ENCODE results near the gene CKM. TPM values are rescaled to one million over a fixed set of nuclear protein-coding genes. Genes with fewer than 3 reads are reported as not detected.

The CKM gene
- polyA plus RNA-seq, 4 donors = 0.09 to 30.5 (median 14.4) TPM

DNA sequence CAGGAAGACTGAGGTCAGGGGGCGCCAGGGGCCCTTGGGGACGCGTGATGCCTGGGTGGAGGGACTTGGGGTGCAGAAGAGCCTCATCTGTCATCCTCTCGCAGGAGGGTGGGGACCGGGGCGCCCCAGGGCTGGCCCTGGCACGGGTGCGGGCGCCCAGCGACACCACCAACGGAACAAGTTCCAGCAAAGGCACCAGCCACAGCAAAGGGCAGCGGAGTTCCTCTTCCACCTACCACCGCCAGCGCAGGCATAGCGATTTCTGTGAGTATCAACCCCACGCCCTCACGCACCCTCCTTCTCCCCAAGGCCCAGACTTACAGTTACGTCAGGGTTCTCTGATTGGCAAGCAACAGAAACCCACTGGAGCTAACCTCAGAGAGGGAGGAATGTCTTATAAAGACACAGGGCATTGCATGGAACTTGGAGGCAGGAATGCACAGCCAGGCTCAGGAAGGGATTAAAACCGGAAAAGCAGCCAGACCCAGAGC, 42.2 kb downstream of the CKM start:
- Histone ChIP-seq H3K9me3 (ENCODE audit: control insufficient read depth in 2 of 2, insufficient read depth in 1 of 2, low read depth in 1 of 2, low read length in 1 of 2) (peaks cover 0 to 2% of the 10 kb centered on the region in 2 donors), H3K4me3 (ENCODE audit: low read depth in 1 of 3, low read length in 3 of 3) (no peak overlapping the region), H3K36me3 (ENCODE audit: control insufficient read depth in 3 of 3, insufficient read depth in 2 of 3, low read depth in 1 of 3, low read length in 3 of 3) (peaks cover 1 to 63% (median 7%) of the 10 kb centered on the region in 3 donors), H3K4me1 (ENCODE audit: control insufficient read depth in 3 of 3, insufficient read depth in 2 of 3, low read depth in 1 of 3, low read length in 2 of 3) (no peaks in the 10 kb centered on the region), H3K27ac (ENCODE audit: low read depth in 1 of 3, low read length in 2 of 3) (no peak overlapping the region), H3K27me3 (ENCODE audit: control insufficient read depth in 3 of 3, insufficient read depth in 3 of 3, low read length in 3 of 3) (no peaks in the 10 kb centered on the region)
- no peak for FAIRE-seq
- 92 to 94% (median 93%) methylated on average over 19 of the region's 19 CpGs for WGBS, 3 donors
- no peak for DNase-seq

DNA sequence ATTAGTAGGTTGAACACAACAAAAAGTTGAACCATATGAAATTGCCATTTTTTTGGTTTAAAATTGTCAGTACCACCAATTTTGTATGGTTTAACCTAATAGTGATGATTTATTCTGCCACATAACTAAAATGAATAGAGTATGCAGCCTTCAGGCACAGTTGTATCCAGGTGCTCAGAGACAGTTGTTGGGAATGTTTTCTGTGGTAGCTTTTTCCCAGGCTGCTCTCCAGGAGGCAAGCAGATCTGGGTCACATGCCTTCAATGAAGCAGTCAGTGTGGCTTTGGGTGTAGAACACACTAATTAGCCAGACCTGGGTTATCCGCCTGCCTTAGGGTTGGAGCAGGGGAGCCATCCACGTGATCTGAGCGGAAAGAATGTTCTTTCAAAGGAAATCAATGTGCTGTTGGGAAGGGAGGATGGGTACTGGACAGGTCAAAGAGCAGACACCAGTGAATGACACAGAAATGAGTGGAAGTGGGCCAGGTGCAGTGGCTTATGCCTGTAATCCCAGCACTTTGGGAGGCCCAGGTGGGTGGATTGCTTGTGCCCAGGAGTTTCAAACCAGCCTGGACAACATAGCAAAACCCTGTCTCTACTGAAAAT, 43.0 kb downstream of the CKM start:
- no peak for DNase-seq
- WGBS, 3 donors = 92 to 98% (median 95%) methylated on average over 3 of the region's 3 CpGs
- H3K27me3 ChIP-seq (ENCODE audit: control insufficient read depth in 3 of 3, insufficient read depth in 3 of 3, low read length in 3 of 3) = no peaks in the 10 kb centered on the region

DNA sequence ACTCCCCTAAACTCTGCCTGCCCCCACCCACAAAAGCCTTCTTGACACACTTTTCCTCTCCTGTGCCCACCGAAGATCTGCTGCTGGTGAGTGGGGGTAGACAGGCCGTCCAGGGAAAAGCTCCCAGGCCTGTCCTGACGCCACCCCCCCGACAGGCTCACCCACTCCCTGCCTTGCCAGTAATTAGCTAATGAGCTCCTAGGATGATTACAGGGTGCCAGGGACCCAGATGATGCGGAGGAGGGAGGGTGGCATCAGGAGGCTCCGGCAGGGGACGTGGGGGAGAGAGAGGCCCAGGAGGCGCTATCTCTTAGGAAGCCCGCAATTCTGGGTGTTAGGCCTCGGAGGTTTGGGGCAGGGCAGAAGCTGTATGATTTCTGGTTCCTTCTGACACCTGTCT, 44.6 kb downstream of the CKM start:
- no peaks in the 10 kb centered on the region for H3K9me3 ChIP-seq (ENCODE audit: control insufficient read depth in 2 of 2, insufficient read depth in 1 of 2, low read depth in 1 of 2, low read length in 1 of 2)
- no peak overlapping the region for H3K27ac ChIP-seq (ENCODE audit: low read depth in 1 of 3, low read length in 2 of 3)
- no peak for DNase-seq
- no peaks in the 10 kb centered on the region for H3K4me1 ChIP-seq (ENCODE audit: control insufficient read depth in 3 of 3, insufficient read depth in 2 of 3, low read depth in 1 of 3, low read length in 2 of 3)
- peaks cover 2 to 74% (median 7%) of the 10 kb centered on the region in 3 donors for H3K36me3 ChIP-seq (ENCODE audit: control insufficient read depth in 3 of 3, insufficient read depth in 2 of 3, low read depth in 1 of 3, low read length in 3 of 3)
- no peak overlapping the region for H3K4me3 ChIP-seq (ENCODE audit: low read depth in 1 of 3, low read length in 3 of 3)
- FAIRE-seq = no peak
- 93 to 96% (median 95%) methylated on average over 10 of the region's 10 CpGs for WGBS, 3 donors
- H3K27me3 ChIP-seq (ENCODE audit: control insufficient read depth in 3 of 3, insufficient read depth in 3 of 3, low read length in 3 of 3) = no peaks in the 10 kb centered on the region

More for the DNA sequence above, 43.0 kb downstream of the CKM start:
- no peak overlapping the region for H3K27ac ChIP-seq (ENCODE audit: low read depth in 1 of 3, low read length in 2 of 3)
- no peak overlapping the region for H3K4me3 ChIP-seq (ENCODE audit: low read depth in 1 of 3, low read length in 3 of 3)
- H3K4me1 ChIP-seq (ENCODE audit: control insufficient read depth in 3 of 3, insufficient read depth in 2 of 3, low read depth in 1 of 3, low read length in 2 of 3) = no peaks in the 10 kb centered on the region
- H3K9me3 ChIP-seq (ENCODE audit: control insufficient read depth in 2 of 2, insufficient read depth in 1 of 2, low read depth in 1 of 2, low read length in 1 of 2) = peaks cover 0 to 2% of the 10 kb centered on the region in 2 donors
- FAIRE-seq = no peak
- H3K36me3 ChIP-seq (ENCODE audit: control insufficient read depth in 3 of 3, insufficient read depth in 2 of 3, low read depth in 1 of 3, low read length in 3 of 3) = peaks cover 1 to 64% (median 7%) of the 10 kb centered on the region in 3 donors

DNA sequence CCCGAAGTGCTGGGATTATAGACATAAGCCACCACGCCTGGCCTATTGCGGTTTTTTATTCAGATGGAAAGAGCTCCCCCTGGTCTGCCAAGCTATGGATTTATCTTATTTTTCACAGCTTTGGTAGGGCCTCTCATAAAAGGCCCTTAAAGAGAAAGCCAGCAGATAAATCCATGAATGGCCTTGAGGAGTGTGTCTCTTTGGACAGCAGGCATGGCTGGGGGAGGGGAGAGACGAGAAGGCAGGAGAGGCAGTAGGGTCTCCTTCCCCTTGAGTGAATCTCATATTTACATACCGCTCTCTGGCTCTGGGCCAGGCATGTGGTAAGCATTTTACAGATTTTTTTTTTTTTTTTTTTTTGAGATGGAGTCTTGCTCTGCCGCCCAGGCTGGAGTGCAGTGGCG, 46.4 kb downstream of the CKM start:
- peak in 1 of 2 donors; percentile 11 for DNase-seq
- Histone ChIP-seq H3K27ac (ENCODE audit: low read depth in 1 of 3, low read length in 2 of 3) (no peak overlapping the region), H3K27me3 (ENCODE audit: control insufficient read depth in 3 of 3, insufficient read depth in 3 of 3, low read length in 3 of 3) (no peaks in the 10 kb centered on the region), H3K9me3 (ENCODE audit: control insufficient read depth in 2 of 2, insufficient read depth in 1 of 2, low read depth in 1 of 2, low read length in 1 of 2) (no peaks in the 10 kb centered on the region), H3K4me3 (ENCODE audit: low read depth in 1 of 3, low read length in 3 of 3) (no peak overlapping the region), H3K4me1 (ENCODE audit: control insufficient read depth in 3 of 3, insufficient read depth in 2 of 3, low read depth in 1 of 3, low read length in 2 of 3) (no peaks in the 10 kb centered on the region), H3K36me3 (ENCODE audit: control insufficient read depth in 3 of 3, insufficient read depth in 2 of 3, low read depth in 1 of 3, low read length in 3 of 3) (peaks cover 5 to 70% (median 7%) of the 10 kb centered on the region in 3 donors)
- no peak for FAIRE-seq
- 83 to 88% (median 86%) methylated on average over 5 to 7 of the region's 7 CpGs for WGBS, 3 donors

DNA sequence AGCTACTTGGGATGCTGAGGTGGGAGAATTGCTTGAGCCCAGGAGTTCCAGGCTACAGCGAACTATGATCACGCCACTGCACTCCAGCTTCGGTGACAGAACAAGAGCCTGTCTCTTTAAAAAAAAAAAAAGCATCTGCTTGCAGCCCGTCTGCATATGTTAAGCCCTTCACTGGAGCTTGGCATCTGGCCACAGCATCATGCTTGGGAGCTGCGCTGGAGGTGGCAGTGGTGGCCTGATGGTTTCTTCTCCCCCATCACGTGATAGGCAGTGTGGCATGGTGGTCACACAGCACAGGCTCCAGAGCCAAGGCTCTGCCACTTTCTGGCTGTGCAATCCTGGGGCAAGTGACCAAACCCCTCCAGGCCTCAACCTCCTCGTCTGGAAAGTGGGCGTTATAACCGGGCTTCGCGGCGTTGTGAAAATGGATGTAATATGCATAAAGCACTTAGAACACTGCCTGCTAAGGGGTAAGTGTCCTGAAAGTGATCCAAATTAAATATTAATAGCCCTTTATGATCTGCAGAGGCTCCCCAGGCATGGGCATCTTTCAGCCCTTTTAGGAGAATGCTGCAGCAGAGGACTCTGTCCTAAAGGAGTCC, 47.2 kb downstream of the CKM start:
- Histone ChIP-seq H3K9me3 (ENCODE audit: control insufficient read depth in 2 of 2, insufficient read depth in 1 of 2, low read depth in 1 of 2, low read length in 1 of 2) (no peaks in the 10 kb centered on the region), H3K36me3 (ENCODE audit: control insufficient read depth in 3 of 3, insufficient read depth in 2 of 3, low read depth in 1 of 3, low read length in 3 of 3) (peaks cover 4 to 66% (median 5%) of the 10 kb centered on the region in 3 donors), H3K27me3 (ENCODE audit: control insufficient read depth in 3 of 3, insufficient read depth in 3 of 3, low read length in 3 of 3) (no peaks in the 10 kb centered on the region), H3K4me1 (ENCODE audit: control insufficient read depth in 3 of 3, insufficient read depth in 2 of 3, low read depth in 1 of 3, low read length in 2 of 3) (no peaks in the 10 kb centered on the region), H3K4me3 (ENCODE audit: low read depth in 1 of 3, low read length in 3 of 3) (no peak overlapping the region), H3K27ac (ENCODE audit: low read depth in 1 of 3, low read length in 2 of 3) (no peak overlapping the region)
- WGBS, 3 donors = 75 to 85% (median 78%) methylated on average over 12 of the region's 12 CpGs
- DNase-seq (no peak), FAIRE-seq (no peak)

DNA sequence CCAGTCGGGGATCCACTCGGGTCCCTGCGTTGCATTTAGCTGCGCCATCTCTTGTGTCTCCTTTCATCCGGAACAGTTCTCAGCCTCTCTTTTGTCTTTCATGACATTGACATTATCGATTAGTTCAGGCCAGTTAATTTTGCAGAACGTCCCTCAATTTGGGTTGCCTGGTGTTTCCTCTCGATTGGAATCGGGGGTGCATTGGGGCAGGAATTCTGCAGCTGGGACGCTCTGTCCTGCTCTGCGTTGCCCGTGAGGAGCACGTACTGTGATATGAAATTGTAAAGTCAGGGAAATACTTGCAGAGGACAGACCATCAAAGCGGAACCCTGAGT, 49.2 kb downstream of the CKM start:
- 92 to 98% (median 92%) methylated on average over 14 of the region's 14 CpGs for WGBS, 3 donors
- peaks cover 5 to 62% (median 5%) of the 10 kb centered on the region in 3 donors for H3K36me3 ChIP-seq (ENCODE audit: control insufficient read depth in 3 of 3, insufficient read depth in 2 of 3, low read depth in 1 of 3, low read length in 3 of 3)

DNA sequence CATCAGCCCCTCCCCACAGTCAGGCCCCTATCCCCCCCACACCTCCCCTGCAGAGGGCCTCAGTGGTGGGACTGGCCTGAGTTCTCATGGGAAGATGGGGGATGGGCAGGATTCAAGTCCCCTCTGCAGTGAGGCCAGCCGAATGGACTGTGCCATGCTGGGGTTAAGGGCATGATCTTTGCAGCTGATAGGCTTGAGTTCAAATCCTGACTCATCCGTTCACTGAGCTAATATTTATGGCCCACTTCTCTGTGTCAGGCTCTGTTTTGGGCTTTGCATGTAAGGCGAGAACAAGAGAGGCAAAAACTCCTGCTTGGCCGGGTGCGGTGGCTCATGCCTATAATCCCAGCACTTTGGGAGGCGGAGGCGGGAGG, 51.0 kb downstream of the CKM start:
- DNase-seq = no peak
- Histone ChIP-seq H3K4me3 (ENCODE audit: low read depth in 1 of 3, low read length in 3 of 3) (no peak overlapping the region), H3K27me3 (ENCODE audit: control insufficient read depth in 3 of 3, insufficient read depth in 3 of 3, low read length in 3 of 3) (no peaks in the 10 kb centered on the region), H3K9me3 (ENCODE audit: control insufficient read depth in 2 of 2, insufficient read depth in 1 of 2, low read depth in 1 of 2, low read length in 1 of 2) (no peaks in the 10 kb centered on the region), H3K4me1 (ENCODE audit: control insufficient read depth in 3 of 3, insufficient read depth in 2 of 3, low read depth in 1 of 3, low read length in 2 of 3) (no peaks in the 10 kb centered on the region), H3K27ac (ENCODE audit: low read depth in 1 of 3, low read length in 2 of 3) (no peak overlapping the region), H3K36me3 (ENCODE audit: control insufficient read depth in 3 of 3, insufficient read depth in 2 of 3, low read depth in 1 of 3, low read length in 3 of 3) (peaks cover 4 to 55% (median 4%) of the 10 kb centered on the region in 3 donors)
- 73 to 80% (median 79%) methylated on average over 6 to 7 of the region's 7 CpGs for WGBS, 3 donors
- FAIRE-seq = no peak

More for the DNA sequence above, 49.2 kb downstream of the CKM start:
- Histone ChIP-seq H3K4me3 (ENCODE audit: low read depth in 1 of 3, low read length in 3 of 3) (no peak overlapping the region), H3K27ac (ENCODE audit: low read depth in 1 of 3, low read length in 2 of 3) (no peak overlapping the region), H3K27me3 (ENCODE audit: control insufficient read depth in 3 of 3, insufficient read depth in 3 of 3, low read length in 3 of 3) (no peaks in the 10 kb centered on the region), H3K9me3 (ENCODE audit: control insufficient read depth in 2 of 2, insufficient read depth in 1 of 2, low read depth in 1 of 2, low read length in 1 of 2) (no peaks in the 10 kb centered on the region), H3K4me1 (ENCODE audit: control insufficient read depth in 3 of 3, insufficient read depth in 2 of 3, low read depth in 1 of 3, low read length in 2 of 3) (no peaks in the 10 kb centered on the region)
- DNase-seq (no peak), FAIRE-seq (no peak)

DNA sequence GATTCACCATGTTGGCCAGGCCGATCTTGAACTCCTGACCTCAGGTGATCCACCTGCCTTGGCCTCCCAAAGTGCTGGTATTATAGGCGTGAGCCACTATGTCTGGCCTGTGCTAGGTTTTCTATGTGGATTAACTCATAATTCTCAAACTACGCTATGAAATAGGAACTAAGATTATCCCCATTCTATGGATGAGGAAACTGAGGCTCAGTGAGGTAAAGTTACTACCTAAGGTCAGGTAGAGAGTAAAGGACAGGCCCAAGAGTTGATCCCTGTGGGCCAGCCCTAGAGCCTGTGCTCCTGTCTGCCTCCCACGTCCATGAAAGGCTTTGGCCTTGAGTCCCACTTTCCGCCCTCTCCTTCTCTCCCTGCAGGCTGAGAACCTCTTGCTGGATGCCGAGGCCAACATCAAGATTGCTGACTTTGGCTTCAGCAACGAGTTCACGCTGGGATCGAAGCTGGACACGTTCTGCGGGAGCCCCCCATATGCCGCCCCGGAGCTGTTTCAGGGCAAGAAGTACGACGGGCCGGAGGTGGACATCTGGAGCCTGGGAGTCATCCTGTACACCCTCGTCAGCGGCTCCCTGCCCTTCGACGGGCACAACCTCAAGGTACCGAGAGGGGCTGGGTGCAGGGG, 51.5 kb downstream of the CKM start:
- Histone ChIP-seq H3K4me1 (ENCODE audit: control insufficient read depth in 3 of 3, insufficient read depth in 2 of 3, low read depth in 1 of 3, low read length in 2 of 3) (no peaks in the 10 kb centered on the region), H3K27me3 (ENCODE audit: control insufficient read depth in 3 of 3, insufficient read depth in 3 of 3, low read length in 3 of 3) (no peaks in the 10 kb centered on the region), H3K27ac (ENCODE audit: low read depth in 1 of 3, low read length in 2 of 3) (no peak overlapping the region), H3K36me3 (ENCODE audit: control insufficient read depth in 3 of 3, insufficient read depth in 2 of 3, low read depth in 1 of 3, low read length in 3 of 3) (peaks cover 4 to 57% (median 4%) of the 10 kb centered on the region in 3 donors), H3K9me3 (ENCODE audit: control insufficient read depth in 2 of 2, insufficient read depth in 1 of 2, low read depth in 1 of 2, low read length in 1 of 2) (no peaks in the 10 kb centered on the region), H3K4me3 (ENCODE audit: low read depth in 1 of 3, low read length in 3 of 3) (no peak overlapping the region)
- DNase-seq (no peak), FAIRE-seq (no peak)
- WGBS, 3 donors = 89 to 95% (median 92%) methylated on average over 21 of the region's 21 CpGs
